ENCODE data around the gene SGIP1.

Gene SGIP1

GRCh38 chr1:66552287-66552686, 18.3 kb downstream of the SGIP1 start:
- TF ChIP-seq CTCF (IDR thresholded peaks at IDR 0.05; ENCODE audit: extremely low read depth, missing control alignments) = no peak
- DNase-seq (ENCODE audit: low spot score) = no peak

GRCh38 chr1:66552829-66553228, 18.9 kb downstream of the SGIP1 start:
- DNase-seq (ENCODE audit: low spot score) = no peak
- TF ChIP-seq CTCF (IDR thresholded peaks at IDR 0.05; ENCODE audit: extremely low read depth, missing control alignments) = no peak

- no peak for TF ChIP-seq CTCF (IDR thresholded peaks at IDR 0.05; ENCODE audit: extremely low read depth, missing control alignments)
- no peak for DNase-seq (ENCODE audit: low spot score)
These were observed 19.9 kb downstream of the SGIP1 start for GRCh38 chr1:66553846-66554245.

- DNase-seq (ENCODE audit: low spot score) = no peak
- no peak for TF ChIP-seq CTCF (IDR thresholded peaks at IDR 0.05; ENCODE audit: extremely low read depth, missing control alignments)
These were observed 22.2 kb downstream of the SGIP1 start for GRCh38 chr1:66556161-66556611.

GRCh38 chr1:66557157-66557556, 23.2 kb downstream of the SGIP1 start:
- TF ChIP-seq CTCF (IDR thresholded peaks at IDR 0.05; ENCODE audit: extremely low read depth, missing control alignments) = no peak
- no peak for DNase-seq (ENCODE audit: low spot score)

- TF ChIP-seq CTCF (IDR thresholded peaks at IDR 0.05; ENCODE audit: extremely low read depth, missing control alignments) = no peak
- no peak for DNase-seq (ENCODE audit: low spot score)
These were observed 25.6 kb downstream of the SGIP1 start for GRCh38 chr1:66559517-66559916.

- DNase-seq (ENCODE audit: low spot score) = no peak
- TF ChIP-seq CTCF (IDR thresholded peaks at IDR 0.05; ENCODE audit: extremely low read depth, missing control alignments) = no peak
These were observed 28.6 kb downstream of the SGIP1 start for GRCh38 chr1:66562561-66562960.

Data from GM20000 (cell line).